Thyroid gland (tissue), 4 donors: ENCODE results near the gene CRY1.

Experiments used
- CTCF ChIP-seq, 6 experiments: fragments of 200-600 bp in 3 of 6; fragments of 450-650 bp in 3 of 6; sonication (generic) in 3 of 6; IDR thresholded peaks; one replicate each; pipeline ENCODE4 v1.5.1; 2016 to 2019; ENCODE audit warnings: antibody characterized with exemption in 6 of 6, mild to moderate bottlenecking in 2 of 6, inconsistent platforms in 1 of 6, moderate library complexity in 1 of 6
- POLR2A ChIP-seq, 2 donors: fragments of 450-650 bp; IDR thresholded peaks; one replicate each; pipeline ENCODE4 v1.6.1; 2017; ENCODE audit warnings: antibody characterized with exemption in 2 of 2, mild to moderate bottlenecking in 2 of 2, moderate library complexity in 1 of 2

- TF ChIP-seq CTCF (IDR thresholded peaks at IDR 0.05) (no peak), POLR2A (IDR thresholded peaks at IDR 0.05) (no peak)
Measured at GRCh38 chr12:106978035-106978800, 115.1 kb downstream of the CRY1 start.
